ENCODE results near the gene ZNF135.
A peak's percentile ranks its signal among the peaks of the same experiment; 100 is the strongest.

The ZNF135 gene

DNA sequence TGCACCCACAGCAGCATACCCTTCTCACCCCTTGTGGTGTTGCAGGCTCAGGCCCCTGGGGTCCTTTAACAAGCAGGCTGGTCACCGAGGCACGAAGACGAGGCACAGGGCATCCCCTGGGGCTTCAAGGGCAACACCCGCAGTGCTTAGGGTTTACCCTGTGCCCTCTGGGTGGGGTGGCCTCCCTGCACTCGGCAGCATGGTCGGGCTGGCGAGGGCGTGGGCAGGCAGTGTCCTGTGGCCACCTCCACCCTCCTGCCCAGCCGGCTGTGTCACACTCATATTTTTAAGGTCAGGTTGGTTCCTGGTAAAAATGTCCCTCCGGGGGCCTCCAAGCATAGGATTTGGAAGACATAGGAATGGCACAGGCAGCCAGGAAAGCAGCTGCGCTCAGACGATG is 11.4 kb upstream of the ZNF135 start:
- DNase-seq, result no peak

DNA sequence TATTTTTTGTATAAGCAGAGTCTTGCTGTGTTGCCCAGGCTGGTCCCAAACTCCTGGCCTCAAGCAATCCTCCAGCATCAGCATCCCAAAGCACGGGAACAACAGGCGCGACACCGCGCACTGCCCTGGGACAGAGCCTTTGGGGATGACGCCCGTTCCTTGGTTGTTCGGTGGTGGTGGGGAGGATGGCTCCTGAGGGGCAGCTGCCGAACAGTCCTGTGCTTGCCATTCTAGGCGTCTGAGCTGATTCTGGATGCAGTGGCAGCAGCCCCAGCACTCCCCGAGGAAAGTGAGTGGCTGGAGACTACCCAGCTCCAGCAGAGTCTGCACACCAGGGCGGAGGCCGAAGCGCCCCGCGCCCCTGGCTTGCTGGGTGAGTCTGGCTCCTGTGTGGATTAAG is 6.8 kb upstream of the ZNF135 start:
- no peak for DNase-seq

DNA sequence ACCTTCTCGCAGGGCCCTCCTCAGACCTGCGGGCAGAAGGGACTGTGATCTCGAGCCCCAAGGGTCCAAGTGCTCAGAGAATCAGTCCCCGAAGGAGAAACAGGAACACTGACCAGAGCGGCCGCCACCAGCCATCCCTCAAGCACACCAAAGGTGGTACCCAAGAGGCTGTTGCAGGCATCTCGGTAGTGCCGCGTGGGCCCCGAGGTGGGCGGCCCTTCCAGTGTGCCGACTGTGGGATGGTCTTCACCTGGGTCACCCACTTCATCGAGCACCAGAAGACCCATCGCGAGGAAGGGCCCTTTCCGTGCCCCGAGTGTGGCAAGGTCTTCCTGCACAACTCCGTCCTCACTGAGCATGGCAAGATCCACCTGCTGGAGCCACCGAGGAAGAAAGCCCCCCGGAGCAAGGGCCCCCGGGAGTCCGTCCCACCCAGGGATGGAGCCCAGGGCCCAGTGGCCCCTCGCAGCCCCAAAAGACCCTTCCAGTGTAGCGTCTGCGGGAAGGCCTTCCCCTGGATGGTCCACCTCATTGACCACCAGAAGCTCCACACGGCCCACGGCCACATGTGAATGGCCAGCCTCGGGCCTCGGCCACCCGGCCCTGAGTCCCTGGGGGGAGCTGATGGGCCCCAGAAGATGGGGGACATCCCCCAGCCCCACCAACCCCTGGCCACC is 5.5 kb upstream of the ZNF135 start:
- DNase-seq, result no peak

DNA sequence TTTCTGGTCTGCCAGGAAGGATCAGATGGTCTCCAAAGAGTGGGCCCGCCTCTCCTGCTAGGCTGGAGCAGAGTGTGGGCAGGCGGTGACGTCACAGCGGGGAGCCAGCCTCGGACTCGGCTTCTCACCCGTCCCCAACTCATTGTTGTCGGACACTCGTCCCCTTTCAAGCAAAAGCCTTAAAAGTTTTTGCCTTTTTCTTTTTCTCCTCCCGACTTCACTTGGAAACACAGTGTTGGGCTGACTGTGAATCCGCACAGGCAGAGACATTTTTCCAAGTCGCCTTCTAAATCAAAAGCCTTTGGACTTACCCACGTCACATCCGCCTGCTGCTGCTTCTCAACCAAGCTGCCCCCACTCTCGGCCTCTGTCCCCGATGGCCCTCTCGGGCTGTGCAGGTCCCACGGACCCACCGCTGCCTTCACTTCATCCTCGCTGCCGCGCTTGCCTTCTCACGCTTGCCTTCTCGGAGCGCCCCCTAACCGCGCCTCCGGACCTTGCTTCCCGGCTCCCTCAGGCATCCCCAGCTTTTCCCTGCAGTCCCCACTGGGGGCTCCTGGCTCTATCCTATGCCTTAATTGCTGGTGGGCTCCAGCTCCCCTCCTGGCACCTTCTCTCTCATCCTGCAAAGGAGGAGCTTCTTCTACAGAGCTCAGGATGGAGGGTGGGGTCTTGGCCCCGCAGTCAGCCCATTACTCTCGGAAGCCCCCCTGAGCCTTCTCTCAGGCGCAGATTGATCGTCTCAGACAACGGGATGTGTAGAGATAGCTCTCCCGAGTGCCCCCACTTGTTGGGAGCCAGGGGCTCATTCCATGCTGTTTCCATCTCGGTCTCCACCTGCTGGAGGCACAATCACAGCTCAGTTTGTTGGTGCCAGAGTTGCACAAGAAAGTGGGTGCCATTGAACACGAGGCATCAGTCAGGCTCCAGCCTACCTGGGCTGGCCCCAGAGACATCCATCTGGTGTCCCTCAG is 3.9 kb upstream of the ZNF135 start:
- DNase-seq, result peak; percentile 10

DNA sequence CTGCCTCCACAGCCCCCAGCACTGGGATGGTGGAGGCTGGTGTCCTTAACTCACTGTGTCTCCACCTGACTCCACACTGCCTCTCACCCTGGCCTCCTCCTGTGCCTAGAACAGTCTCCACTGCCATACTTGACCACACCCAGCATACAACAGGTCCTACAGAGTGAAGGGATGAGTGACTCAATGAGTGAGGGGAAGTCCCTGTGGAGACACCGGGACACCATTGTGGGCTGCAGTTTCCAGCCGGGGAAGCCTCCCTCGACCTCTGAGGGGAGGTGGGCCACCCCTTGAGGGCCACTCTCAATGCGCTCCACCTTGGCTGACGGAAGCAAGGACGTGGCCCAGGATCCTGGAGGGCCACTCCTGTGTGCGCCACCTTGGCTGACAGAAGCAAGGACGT is 2.8 kb upstream of the ZNF135 start:
- no peak for DNase-seq

DNA sequence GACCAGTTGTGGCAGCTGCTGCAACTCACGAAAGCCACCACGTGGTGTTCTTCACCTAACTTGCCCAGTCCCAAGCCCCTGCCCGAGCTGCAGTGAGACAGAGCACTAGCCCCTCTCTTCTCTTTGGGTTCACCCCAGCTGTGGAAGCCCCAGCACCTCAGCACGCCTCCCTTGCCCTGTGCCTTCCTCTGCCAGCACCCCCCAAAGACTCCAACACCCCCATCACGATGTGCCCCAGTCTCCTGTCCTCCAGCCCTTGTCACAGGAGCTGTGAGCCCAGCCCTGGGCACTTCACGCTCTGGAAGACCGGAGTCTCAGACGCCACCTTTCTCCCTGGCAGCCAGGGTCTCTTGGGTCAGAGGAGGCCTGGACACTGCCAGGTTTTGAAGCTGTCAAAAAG is 2.2 kb upstream of the ZNF135 start:
- no peak for DNase-seq

DNA sequence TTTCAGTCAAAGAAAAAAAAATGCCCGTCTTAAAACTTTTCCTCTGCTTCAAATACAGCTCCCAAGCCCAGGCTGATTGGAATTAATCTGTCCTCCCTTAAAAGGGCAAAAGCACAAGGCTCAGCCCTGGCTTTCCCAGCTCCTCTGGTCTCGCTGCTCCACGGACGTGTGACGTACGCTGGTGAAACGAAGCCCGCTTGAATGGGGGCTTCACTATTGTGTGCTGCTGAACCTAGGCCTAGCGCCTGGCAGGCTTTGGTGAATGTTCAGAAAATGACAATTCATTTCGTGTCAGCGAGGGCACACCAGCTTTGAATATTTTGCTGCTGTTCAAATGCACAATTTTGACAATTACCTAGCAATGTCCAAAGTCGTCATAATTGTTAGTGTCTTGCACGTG is 615 bp upstream of the ZNF135 start:
- no peak for DNase-seq

DNA sequence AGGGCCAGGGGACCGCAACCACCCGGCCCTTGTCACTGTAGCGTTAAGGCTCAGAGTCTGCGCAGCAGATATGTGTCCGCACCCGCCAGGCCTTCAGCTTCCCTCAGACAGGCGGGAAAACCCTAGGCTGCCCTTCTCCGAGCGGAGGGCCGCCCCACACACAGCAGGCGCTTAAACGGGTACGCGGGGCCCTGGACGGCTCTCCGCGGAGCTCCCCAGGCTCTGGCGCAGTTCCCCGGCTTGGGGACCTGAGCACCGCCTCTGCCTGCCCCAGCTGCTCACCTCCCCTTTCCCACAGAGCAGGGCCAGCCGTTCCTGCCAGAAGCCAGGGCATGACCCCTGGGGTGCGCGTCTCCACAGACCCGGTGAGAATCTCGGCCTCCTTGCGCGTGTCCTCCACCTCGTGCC is 593 bp downstream of the ZNF135 start:
- no peak for DNase-seq

DNA sequence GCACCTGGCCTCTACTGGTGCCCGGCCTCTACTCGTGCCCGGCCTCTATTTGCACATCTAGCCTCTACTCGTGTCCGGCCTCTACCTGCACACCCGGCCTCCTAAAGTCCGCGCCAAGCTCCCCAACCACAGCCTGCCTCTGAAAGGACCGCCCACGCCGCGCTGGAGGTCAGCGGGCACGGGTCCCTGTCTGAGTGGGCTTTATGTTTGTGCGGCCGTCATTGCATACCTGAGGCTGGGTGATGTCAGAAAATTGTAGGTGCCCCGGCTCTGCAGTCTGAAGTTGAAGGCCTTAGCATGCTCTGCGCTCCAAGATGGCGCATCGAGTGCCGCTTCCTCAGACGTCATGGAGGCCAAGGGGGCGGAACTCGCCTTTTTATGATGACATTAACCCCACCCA is 1.1 kb downstream of the ZNF135 start:
- no peak for DNase-seq

DNA sequence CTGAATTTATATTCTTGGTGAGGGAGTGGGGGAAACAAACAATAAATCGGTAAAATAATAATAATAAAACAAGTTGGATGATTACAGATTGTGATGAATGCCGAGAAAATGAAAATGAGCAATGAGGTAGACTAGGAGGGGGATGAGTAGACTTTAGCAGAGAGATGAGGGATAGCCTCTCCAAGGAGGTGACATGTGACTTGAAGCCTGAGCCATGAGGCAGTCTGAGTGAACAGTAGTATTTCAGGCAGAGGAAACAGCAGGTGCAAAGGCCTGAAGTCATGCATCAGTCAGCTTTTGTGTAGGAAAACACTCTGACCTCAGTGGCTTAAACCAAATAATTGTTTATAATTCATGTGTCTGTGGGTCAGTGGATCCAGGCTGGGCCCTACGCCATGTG is 4.6 kb downstream of the ZNF135 start:
- no peak for DNase-seq

DNA sequence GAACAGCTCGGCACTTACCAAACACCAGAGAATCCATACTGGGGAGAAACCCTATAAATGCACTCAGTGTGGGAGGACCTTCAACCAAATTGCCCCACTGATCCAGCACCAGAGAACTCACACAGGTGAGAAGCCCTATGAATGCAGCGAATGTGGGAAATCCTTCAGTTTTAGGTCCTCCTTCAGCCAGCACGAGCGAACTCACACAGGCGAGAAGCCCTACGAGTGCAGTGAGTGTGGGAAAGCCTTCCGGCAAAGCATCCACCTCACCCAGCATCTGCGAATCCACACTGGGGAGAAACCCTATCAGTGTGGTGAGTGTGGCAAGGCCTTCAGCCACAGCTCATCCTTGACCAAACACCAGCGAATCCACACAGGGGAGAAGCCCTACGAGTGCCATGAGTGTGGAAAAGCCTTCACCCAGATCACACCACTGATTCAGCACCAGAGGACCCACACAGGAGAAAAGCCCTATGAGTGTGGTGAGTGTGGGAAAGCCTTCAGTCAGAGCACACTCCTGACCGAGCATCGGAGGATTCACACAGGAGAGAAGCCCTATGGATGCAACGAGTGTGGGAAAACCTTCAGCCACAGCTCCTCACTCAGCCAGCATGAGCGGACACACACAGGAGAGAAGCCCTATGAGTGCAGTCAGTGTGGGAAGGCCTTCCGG is 8.3 kb downstream of the ZNF135 start:
- DNase-seq, result no peak

DNA sequence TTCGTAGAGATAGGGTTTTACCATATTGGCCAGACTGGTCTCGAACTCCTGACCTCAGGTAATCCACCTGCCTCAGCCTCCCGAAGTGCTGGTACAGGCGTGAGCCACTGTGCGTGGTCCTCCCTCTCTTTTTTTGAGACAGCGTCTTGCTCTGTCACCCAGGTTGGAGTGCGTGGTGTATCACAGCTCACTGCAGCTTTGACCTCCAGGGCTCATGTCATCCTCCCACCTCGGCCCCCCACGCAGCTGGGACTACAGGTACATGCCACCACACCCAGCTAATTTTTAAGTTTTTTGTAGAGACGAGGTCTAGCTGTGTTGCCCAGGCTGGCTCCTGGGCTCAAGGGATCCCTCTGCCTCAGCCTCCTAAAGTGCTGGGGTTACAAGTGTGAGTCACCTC is 20.7 kb downstream of the ZNF135 start:
- no peak for DNase-seq

DNA sequence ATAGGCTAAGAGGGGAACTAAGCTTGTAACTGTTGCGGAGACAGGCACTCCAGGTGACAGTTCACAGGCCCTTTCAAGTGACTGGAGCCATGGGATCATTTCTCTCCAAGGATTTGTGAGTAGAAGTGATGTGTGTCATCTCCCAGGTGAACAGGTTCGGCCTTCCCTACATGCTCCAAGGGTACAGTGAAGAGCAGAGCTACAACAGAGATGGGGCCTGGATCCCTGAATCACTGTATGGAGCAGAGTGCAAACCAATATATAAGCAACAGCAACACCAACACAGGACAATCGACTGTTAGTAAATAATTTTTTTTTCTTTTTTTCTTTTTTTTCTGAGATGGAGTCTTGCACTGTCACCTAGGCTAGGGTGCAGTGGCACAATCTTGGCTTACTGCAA is 23.9 kb downstream of the ZNF135 start:
- DNase-seq, result no peak

DNA sequence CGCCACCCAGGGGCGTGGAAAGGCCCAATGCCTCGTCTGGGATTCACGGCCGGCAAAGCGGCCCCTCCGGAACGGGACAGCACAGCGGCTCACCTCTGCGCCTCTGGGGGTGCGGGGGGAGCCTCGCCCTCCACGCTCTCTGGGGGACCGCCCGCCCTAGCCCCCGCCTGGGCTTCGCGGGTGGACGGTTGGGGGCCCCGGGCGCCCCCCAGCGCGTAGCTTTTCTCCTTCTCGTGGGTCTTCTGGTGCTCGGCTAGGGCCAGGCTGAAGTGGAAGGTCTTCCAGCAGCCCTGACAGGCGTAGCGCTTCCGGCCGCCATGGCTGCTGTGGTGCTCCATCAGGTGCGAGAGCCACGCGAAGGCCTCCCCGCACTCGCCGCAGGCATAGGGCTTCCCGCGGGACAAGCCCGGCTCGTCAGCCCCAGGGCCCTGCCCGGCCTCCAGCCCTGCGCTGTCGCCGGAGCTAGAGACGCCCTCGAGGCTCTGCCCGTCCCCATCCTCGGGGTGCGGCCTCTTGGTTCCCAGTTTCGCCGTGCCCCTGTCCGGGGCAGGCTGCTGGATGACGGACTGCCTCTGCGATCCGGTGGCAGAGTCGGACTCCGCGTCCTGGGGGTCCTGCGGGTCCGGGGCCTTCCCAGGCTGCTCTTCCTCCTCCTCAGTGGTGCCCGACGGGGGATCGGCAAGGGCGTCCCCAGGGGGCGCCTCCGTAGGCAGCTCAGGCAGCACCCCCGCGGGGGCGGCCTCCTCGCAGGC is 25.7 kb downstream of the ZNF135 start:
- no peak for DNase-seq

DNA sequence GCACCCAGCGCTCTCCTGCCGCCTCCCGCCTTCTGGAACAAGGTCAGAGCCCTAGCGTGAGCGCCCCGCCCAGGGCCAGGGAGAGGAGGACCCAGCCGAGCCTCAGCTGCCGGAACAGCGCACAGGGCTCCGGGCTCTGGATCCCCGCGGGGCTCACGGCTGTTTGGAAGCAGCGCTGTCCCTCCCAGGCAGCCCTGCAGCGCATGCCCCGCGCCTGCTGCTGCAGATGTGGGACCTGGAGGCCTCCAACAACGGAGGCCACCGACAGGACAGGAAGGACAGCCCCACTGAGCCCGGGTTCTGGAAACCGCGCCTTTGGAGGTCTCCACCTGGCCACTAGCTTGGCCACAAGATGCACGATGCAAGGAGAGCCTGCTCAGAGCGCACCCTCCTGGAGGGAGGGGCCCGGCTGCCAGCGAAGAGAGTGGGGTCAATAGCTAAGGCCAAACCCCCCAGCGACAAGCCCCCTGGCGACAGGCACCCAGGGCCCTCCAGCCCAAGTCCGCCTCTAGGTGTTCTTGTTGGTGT is 26.3 kb downstream of the ZNF135 start:
- DNase-seq, result no peak

DNA sequence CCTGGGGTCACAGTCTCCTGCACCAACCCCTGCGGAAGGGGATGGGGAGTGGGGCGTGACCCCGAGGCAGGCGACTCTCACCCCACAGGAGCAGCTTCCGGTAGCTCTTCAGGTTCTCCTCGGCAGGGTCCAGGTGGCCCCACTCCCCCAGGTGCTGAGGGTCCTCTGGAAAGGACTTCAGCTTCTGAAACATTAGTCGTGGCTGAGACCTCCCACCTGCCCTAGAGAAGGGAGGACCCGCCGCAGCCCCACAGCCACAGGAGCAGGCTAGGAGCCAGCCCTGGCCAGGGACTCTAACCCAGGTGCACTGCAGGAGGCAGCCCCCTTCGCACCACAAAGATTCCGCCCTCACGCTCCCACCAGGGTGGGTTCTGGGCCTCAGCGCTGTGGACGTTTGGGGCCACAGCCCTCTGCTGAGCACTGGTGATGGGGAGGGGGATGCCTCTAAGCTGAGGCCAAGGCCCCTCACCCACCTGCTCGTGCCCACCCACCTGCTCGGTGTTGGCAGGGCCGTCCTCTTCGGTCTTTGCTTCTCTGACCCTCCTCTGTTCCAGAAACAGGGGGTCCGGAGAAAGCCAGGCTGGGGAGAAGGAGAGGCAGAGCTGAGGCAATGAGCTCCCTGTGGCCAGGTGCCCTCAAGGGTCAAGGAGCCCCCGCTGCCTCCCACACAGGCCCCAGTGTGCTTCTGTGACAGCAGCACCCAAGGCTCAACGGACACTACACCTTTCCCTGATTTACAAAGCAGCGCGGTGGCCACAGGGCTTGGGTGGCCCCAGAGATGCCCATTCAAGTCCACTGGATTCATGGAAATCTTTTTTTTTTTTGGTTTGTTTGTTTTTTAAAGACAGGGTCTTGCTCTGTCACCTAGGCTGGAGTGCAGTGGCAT is 28.0 kb downstream of the ZNF135 start:
- DNase-seq, result no peak

DNA sequence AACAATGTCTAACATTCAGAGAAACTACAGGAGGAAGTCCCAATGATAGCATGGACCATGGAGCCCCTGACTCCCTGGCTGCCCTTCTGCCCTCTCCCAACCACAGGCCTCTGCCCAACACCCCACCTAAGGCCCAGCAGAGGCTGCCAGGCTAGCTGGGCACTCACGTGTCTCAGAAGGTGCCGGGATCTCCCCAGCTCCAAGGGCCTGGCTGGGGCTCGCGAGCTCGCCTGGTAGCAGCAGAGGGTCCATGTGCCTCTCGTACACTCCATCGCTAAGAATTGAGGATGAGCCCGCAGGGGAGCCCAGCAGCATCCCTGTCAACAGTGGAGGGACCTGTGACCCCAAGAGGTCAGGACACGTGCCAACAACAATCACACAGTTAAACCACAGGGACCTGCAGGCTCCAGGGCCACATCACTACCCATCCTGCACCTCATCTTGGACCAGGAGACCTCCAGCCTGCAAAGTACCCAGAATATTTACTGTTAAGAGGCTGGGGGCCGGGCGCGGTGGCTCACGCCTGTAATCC is 29.5 kb downstream of the ZNF135 start:
- no peak for DNase-seq

DNA sequence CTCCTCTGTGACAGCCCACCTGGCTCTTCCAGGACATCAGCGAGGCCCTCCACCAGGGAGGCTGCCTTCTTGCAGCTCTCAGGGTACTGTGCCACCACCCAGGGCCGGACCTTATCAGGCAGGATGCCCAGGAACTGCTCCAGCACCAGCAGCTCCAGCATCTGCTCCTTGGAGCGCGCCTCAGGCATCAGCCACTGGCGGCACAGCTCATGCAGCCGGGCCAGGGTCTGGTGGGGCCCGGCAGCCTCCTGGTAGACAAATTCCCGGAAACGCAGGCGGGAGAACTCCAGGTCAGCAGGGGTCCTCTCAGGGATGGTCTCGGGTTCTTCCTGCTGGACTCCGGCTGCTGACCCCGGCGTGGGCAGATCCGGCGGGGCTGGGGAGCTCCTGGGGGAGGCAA is 30.8 kb downstream of the ZNF135 start:
- DNase-seq, result no peak

DNA sequence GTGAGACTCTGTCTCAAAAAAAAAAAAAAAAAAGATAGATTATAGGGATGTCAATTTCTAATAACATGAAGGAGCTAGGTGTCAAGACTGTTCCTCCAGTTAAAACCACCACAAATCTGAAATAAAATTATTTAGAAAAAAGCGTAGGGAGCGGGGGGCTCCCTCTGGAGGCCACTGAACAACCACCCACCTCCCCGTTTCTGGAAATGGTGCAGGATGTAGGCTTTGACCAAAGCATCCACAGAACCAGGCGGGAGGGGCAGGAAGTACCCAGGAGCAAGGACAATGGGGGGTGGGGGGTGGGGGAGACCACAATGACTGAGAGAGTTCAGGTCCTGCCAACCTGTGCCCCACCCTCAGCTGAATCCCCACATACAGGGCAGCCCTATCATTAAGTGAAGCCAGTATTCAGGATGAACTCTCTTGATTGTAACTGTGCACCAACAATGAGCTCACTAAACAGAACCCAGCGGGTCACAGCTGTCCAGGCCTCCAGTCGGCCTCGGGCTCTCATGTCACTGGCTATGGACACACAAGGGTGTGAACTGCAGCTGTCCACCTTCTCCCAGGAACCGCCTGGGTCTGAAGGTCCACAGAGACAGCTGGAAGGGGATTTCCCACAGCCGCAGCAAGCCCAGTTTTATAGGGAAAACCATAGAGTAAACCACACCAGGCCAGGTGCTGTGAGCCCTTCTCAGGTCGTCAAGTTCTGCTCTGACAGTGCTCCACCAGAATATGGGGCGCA is 32.3 kb downstream of the ZNF135 start:
- DNase-seq, result no peak

DNA sequence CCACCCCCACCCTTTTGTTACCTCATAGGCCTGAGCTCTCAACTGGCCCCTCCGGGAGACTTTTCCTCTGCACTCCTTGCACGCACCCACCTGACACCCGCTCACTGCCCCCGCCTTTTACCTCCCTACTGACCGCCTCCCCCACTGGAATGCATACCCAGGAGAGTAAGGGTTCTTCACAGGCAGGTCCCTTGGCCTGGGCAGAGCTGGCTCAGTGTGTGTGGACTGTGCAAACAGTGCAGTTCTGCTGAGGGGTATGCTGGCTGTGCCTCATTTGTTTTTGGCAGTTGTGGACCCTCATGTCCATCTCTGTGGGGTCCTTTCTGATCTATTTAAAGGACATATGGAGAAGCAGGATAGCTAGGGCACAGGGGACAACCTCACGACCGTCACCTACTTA is 34.0 kb downstream of the ZNF135 start:
- no peak for DNase-seq

DNA sequence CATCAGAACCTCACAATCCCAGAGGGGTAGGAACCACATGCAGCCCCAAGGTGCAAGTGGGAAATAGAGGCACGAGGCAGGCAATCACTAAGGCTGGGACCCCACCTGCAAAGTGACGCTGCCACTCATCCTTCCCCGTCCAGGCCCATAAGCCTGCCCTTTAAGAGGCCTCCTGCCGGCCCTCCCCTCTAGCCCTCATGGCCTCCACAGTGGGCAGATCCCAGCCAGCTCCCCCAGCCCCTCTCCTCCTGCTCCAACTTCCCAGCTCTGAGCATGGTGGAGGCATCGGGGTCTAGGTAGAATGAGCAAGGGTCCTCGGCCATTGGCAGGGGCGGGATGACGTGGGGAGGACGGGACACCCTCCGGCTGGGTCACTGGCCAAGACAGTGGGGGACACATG is 36.2 kb downstream of the ZNF135 start:
- no peak for DNase-seq

Data from hematopoietic multipotent progenitor cell treated with erythropoietin and hydrocortisone succinate and interleukin-3 and kit ligand, for 4 days (in vitro differentiated cells).